Fibroblast of skin of scalp (primary cell): ENCODE data around the gene ZFP36.

Experiments used
- DNase-seq: peaks from one replicate; pipeline ENCODE4 v3.0.0-alpha.2; 2013

Gene ZFP36

GRCh38 chr19:39405958-39406655 is 540 bp upstream of the ZFP36 start:
- DNase-seq, result no peak

DNA sequence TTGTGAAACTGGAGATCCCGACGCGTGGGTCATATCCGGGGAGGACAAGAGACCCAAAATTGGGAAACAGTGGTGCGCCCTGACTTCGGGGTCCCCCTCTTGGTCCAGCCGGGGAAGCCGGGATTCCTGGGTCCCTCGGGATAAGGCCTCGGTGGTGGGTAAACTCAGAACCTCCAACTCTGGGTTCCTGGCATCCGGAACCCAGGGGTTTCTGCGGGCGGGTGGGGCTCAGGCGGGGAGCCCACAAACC is 688 bp downstream of the ZFP36 start:
- DNase-seq, result no peak

GRCh38 chr19:39407660-39408391 is 1.2 kb downstream of the ZFP36 start:
- no peak for DNase-seq

DNA sequence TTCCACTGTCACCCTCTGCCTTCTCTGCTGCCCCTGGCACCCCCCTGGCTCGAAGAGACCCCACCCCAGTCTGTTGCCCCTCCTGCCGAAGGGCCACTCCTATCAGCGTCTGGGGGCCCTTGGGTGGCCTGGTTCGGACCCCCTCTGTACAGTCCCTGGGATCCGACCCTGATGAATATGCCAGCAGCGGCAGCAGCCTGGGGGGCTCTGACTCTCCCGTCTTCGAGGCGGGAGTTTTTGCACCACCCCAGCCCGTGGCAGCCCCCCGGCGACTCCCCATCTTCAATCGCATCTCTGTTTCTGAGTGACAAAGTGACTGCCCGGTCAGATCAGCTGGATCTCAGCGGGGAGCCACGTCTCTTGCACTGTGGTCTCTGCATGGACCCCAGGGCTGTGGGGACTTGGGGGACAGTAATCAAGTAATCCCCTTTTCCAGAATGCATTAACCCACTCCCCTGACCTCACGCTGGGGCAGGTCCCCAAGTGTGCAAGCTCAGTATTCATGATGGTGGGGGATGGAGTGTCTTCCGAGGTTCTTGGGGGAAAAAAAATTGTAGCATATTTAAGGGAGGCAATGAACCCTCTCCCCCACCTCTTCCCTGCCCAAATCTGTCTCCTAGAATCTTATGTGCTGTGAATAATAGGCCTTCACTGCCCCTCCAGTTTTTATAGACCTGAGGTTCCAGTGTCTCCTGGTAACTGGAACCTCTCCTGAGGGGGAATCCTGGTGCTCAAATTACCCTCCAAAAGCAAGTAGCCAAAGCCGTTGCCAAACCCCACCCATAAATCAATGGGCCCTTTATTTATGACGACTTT is 2.0 kb downstream of the ZFP36 start:
- no peak for DNase-seq

GRCh38 chr19:39409208-39410016 is 2.8 kb downstream of the ZFP36 start:
- DNase-seq, result peak; percentile 81

- peak; percentile 69 for DNase-seq
Observed at GRCh38 chr19:39410017-39410830, 3.6 kb downstream of the ZFP36 start.

GRCh38 chr19:39410831-39411080 is 4.1 kb downstream of the ZFP36 start:
- no peak for DNase-seq

GRCh38 chr19:39411081-39411831 is 4.6 kb downstream of the ZFP36 start:
- DNase-seq, result no peak

DNA sequence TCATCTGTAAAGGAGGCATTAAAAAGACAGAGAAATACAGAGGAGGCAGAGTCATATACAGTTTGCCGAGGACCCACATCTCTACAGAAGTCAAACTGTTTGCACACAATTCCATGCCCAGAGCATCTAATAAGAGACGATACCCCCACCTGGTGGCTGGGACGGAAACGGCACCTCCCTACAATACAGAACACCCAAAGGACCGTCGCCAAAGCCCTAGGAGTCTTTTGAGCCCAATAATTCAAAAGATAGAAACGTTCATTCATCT is 5.1 kb downstream of the ZFP36 start:
- DNase-seq, result peak; percentile 92

DNA sequence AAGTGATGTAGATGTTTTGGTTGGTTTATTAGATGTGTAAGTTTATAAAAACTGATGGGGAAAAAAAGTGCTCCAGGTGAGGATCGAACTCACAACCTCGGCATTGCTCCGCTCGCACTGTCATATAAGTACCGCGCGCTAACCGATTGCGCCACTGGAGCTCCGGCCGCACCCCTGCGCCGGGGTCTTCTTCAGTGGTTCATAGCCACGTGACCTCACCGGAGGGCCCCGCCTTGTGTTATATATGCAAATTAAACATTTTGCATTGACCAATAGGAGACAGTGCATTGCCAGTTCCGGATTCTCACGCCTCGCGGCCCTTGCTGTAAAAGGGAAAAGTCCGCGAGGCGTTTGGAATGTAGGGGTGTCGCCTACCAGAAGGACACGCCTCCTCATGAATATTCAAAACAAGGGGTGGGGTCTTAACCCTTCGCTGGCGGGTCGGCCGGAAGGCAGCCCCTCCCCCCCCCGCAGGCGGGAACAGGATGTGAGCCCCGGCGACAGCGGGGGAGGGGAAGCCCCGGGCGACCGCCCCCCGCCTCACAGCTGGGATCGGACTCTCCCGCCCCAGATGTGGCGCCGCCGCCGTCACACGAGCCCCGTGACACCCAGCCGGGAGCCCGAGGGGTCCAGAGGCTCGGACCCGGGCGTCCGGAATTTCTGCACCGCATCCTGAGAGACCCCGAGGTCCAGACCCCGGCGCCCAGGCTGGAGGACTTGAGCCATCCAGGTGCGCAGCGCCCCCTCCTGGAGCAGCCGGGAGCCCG is 5.6 kb downstream of the ZFP36 start, which contains the start of gene PLEKHG2:
Gene PLEKHG2, plus strand, starts transcription at position 570 of the 767 bp plus-strand sequence. CDS start 1,418 bp downstream, outside the sequence.
- DNase-seq, result peak; percentile 100

DNA sequence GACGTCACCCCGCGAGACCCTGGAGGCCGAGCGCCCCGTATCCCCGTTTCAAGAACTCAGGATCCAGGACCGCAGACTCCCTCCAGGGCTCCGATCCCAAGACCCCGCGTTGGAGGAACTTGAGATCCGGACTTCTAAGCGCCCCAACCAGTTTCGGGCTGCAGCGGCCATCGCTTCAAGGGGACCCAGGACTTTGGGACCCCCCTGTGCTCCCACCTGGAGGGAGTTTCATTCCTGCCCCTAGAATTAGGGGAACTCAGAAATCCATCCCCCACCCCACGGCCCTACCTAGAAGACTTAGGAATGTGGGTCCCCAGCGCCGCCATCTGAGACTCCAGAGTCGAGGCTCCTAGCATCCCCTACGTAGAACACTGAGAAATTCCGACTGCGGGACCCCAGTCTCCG is 6.2 kb downstream of the ZFP36 start:
- DNase-seq, result no peak

GRCh38 chr19:39413272-39413910 is 6.7 kb downstream of the ZFP36 start:
- peak; percentile 76 for DNase-seq

- DNase-seq, result no peak
Observed at GRCh38 chr19:39413911-39414608, 7.4 kb downstream of the ZFP36 start.

DNA sequence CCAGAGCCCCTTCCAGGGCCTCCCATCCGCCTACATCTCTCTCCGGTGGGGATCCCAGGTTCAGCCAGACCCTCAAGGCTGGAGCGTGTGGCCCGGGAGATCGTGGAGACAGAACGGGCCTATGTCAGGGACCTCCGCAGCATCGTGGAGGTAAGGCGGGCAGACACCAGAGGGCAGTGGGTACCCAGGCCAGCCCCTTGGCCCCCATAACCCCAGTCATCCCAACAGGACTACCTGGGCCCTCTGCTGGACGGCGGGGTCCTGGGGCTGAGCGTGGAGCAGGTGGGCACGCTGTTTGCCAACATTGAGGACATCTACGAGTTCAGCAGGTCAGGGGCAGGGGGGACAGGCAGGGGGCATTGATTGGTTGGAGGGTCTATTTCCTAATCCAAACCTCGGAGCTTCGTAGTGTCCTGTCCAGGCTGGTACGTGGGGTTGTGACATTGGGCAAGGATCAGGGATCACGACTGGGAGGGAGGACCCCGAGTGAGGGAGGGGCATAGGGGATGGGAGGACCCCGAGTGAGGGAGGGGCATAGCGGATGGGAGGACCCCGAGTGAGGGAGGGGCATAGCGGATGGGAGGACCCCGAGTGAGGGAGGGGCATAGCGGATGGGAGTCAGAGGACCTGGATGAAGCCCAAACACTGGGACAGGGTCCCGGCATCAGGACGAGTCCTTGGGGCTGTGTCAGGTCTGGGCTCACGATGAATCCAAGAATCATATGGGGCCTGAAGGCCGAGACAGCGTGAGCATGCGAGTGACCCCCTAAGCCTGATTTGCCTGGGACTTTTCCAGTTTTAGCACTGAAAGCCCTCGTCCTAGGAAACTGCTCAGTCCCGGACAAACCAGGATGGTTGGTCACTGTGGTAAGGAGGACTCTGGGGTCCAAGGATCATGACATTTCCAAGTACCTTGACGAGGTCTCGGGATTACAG is 8.7 kb downstream of the ZFP36 start:
- DNase-seq, result no peak

GRCh38 chr19:39416152-39417120 is 9.8 kb downstream of the ZFP36 start:
- DNase-seq, result no peak

DNA sequence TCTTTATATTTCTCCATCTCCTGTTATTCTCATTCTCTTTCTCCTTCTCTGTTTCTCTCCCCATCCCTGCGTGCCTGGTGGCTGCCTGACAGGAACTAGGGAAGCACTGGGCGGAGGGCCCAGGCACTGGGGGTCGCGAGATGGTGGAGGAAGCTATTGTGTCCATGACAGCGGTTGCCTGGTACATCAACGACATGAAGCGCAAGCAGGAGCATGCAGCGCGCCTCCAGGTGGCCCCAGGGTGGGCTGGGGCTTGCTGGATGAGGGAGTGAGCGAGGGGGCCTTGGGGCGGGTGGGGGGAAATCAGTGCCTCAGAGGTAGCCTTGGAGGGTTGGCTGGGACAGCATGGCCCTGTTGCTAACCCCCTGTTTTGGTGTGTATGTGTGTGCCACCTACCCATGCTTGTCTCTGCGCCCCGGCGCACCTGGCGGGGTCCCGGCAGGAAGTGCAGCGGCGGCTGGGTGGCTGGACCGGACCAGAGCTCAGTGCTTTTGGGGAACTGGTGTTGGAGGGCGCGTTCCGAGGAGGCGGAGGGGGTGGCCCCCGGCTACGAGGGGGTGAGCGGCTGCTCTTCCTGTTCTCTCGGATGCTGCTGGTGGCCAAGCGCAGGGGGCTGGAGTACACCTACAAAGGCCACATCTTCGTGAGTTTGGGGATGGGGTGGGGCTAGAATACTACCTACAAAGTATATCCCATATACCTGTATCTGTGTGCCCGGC is 11.0 kb downstream of the ZFP36 start:
- no peak for DNase-seq

- DNase-seq, result no peak
Observed at GRCh38 chr19:39419003-39419402, 12.4 kb downstream of the ZFP36 start.
